ENCODE data around the gene CCDC92.
"Not testable (repeated sequence)": the region's sequence is repeated elsewhere in the genome, so short reads cannot be mapped to it uniquely, and the experiment has no call there.

Gene CCDC92

DNA sequence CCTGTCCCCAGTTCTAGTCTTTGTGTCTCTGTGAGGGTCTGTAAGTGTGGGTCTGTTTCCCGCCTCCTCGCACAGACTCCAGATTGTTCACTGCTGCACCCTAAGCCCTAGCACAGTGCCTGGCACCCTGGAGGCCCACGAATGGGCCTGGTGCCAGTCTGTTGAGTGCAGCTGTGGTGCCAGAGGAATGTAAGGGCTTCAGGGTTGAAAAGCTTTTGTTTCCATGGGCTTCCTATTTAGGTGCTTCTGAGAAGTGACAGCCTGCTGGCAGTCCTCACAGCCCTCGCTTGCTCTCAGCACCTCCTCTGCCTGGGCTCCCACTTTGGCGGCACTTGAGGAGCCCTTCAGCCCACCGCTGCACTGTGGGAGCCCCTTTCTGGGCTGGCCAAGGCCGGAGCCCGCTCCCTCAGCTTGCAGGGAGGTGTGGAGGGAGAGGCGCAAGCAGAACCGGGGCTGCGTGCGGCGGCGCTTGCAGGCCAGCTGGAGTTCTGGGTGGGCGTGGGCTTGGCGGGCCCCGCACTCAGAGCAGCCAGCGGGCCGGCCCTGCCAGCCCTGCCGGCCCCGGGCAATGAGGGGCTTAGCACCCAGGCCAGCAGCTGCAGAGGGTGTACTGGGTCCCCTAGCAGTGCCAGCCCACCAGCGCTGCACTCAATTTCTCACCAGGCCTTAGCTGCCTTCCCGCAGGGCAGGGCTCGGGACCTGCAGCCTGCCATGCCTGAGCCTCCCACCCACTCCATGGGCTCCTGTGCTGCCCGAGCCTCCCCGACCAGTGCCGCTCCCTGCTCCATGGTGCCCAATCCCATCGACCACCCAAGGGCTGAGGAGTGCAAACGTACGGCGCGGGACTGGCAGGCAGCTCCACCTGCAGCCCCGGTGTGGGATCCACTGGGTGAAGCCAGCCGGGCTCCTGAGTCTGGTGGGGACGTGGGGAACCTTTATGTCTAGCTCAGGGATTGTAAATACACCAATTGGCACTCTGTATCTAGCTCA, 25.8 kb downstream of the CCDC92 start:
- peaks cover 0 to 11% (median 6%) of the 10 kb centered on the region in 5 experiments for H3K9me3 ChIP-seq (ENCODE audit: control extremely low read depth in 1 of 5, control insufficient read depth in 4 of 5, insufficient read depth in 2 of 5, low read depth in 1 of 5, low read length in 4 of 5)
- H3K4me1 ChIP-seq (ENCODE audit: control extremely low read depth in 1 of 4, control insufficient read depth in 4 of 4, insufficient read depth in 4 of 4, low read length in 3 of 4); DNase-seq; POLR2A ChIA-PET; CTCF ChIA-PET; H3K4me3 ChIP-seq (ENCODE audit: control insufficient read depth in 1 of 7, extremely low read depth in 1 of 7, insufficient read depth in 4 of 7, low read depth in 2 of 7, low read length in 6 of 7); H3K27ac ChIP-seq (ENCODE audit: insufficient read depth in 1 of 2, low read depth in 1 of 2, low read length in 2 of 2, poor library complexity in 1 of 2, severe bottlenecking in 2 of 2); H3K27me3 ChIP-seq (replicated peaks in 2 of 5; ENCODE audit: control insufficient read depth in 4 of 5, insufficient read depth in 5 of 5, low read length in 4 of 5): not testable (repeated sequence)
- peaks cover 3 to 33% (median 20%) of the 10 kb centered on the region in 4 experiments for H3K36me3 ChIP-seq (ENCODE audit: control insufficient read depth in 4 of 4, insufficient read depth in 4 of 4, low read length in 3 of 4)
- WGBS (ENCODE audit: insufficient coverage), result 98% methylated on average over 22 of the region's 35 CpGs

DNA sequence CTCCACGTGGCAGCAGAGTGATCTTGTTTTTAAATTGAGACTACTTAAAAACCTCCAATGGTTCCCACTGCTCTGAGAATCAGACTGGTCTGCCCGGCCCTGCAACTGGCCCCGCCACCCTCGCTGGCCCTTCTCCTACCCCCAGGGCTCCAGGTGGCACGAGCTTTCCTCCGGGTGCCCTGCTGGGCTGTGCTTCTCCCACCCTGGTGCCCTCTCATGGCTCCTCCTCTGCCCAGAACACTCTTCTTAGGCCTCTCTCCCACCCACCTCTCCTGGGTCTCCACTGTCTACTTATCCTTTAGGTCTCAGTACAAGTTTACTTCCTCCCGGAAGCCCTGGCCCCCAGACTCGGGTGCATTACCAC, 26.5 kb downstream of the CCDC92 start:
- peaks cover 7 to 39% (median 25%) of the 10 kb centered on the region in 4 experiments for H3K36me3 ChIP-seq (ENCODE audit: control insufficient read depth in 4 of 4, insufficient read depth in 4 of 4, low read length in 3 of 4)
- no peak overlapping the region for H3K4me3 ChIP-seq (ENCODE audit: control insufficient read depth in 1 of 7, extremely low read depth in 1 of 7, insufficient read depth in 4 of 7, low read depth in 2 of 7, low read length in 6 of 7)
- 100% methylated on average over 7 of the region's 8 CpGs for WGBS (ENCODE audit: insufficient coverage)
- no peak overlapping the region for H3K27ac ChIP-seq (ENCODE audit: insufficient read depth in 1 of 2, low read depth in 1 of 2, low read length in 2 of 2, poor library complexity in 1 of 2, severe bottlenecking in 2 of 2)
- H3K4me1 ChIP-seq (ENCODE audit: control extremely low read depth in 1 of 4, control insufficient read depth in 4 of 4, insufficient read depth in 4 of 4, low read length in 3 of 4), result no peaks in the 10 kb centered on the region
- POLR2A ChIA-PET, result interaction anchor here (0.6 kb wide), 1 partner anchor 1865 kb away, joined by 4 read pairs; no protein-coding TSS in a partner anchor
- no peak for DNase-seq
- H3K27me3 ChIP-seq (replicated peaks in 2 of 5; ENCODE audit: control insufficient read depth in 4 of 5, insufficient read depth in 5 of 5, low read length in 4 of 5), result no peaks in the 10 kb centered on the region
- peaks cover 0 to 16% (median 12%) of the 10 kb centered on the region in 5 experiments for H3K9me3 ChIP-seq (ENCODE audit: control extremely low read depth in 1 of 5, control insufficient read depth in 4 of 5, insufficient read depth in 2 of 5, low read depth in 1 of 5, low read length in 4 of 5)
- CTCF ChIA-PET, result no interaction called here

DNA sequence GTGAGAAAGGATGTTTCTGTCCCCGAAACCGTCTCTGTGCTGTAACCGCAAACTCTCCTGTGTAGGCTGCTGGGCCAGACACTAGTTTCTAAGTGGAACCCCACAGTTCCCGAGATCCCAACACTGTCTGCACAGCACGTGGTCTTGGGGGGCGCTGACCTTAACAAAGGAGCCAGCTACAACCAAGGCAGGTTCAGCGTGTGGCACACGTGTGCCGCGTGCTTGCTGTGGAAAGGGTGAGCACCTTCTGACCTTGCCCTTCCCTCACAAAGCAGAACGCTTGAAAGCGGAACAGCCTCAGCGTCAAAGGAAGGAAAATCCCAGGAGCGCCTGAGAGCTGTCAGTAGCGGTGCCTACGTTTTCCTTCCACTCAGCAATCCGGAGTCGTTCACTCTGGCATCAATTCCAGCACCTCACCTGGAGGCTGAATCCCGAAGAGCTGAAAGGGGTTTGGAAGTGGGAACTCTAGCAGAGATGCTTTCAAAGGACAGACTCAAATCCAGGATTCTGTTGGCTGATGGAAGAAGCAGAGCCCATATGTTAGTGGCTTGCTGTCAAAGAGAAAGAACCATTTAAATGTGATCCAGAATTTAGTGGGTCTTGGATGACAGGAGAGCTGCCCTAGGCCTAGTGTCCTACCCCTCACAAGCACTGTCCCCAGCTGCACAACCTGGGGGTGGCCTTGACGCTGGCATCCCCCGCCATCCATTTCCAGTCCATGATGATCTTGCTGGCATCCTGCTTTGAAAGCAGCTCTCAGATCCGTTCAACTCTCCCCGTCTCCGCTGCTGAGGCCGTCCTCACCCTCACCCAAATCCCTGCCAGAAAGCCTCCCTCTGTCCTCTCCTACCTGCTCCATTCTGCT, 27.1 kb downstream of the CCDC92 start:
- Histone ChIP-seq H3K36me3 (ENCODE audit: control insufficient read depth in 4 of 4, insufficient read depth in 4 of 4, low read length in 3 of 4) (peaks cover 7 to 42% (median 26%) of the 10 kb centered on the region in 4 experiments), H3K9me3 (ENCODE audit: control extremely low read depth in 1 of 5, control insufficient read depth in 4 of 5, insufficient read depth in 2 of 5, low read depth in 1 of 5, low read length in 4 of 5) (peaks cover 0 to 16% (median 12%) of the 10 kb centered on the region in 5 experiments), H3K27ac (ENCODE audit: insufficient read depth in 1 of 2, low read depth in 1 of 2, low read length in 2 of 2, poor library complexity in 1 of 2, severe bottlenecking in 2 of 2) (no peak overlapping the region), H3K27me3 (replicated peaks in 2 of 5; ENCODE audit: control insufficient read depth in 4 of 5, insufficient read depth in 5 of 5, low read length in 4 of 5) (no peaks in the 10 kb centered on the region), H3K4me3 (ENCODE audit: control insufficient read depth in 1 of 7, extremely low read depth in 1 of 7, insufficient read depth in 4 of 7, low read depth in 2 of 7, low read length in 6 of 7) (no peak overlapping the region), H3K4me1 (ENCODE audit: control extremely low read depth in 1 of 4, control insufficient read depth in 4 of 4, insufficient read depth in 4 of 4, low read length in 3 of 4) (no peaks in the 10 kb centered on the region)
- 94% methylated on average over 24 of the region's 25 CpGs for WGBS (ENCODE audit: insufficient coverage)
- ChIA-PET POLR2A (interaction anchor here (0.6 kb wide), 1 partner anchor 1864 kb away, joined by 4 read pairs; no protein-coding TSS in a partner anchor), CTCF (no interaction called here)
- no peak for DNase-seq

DNA sequence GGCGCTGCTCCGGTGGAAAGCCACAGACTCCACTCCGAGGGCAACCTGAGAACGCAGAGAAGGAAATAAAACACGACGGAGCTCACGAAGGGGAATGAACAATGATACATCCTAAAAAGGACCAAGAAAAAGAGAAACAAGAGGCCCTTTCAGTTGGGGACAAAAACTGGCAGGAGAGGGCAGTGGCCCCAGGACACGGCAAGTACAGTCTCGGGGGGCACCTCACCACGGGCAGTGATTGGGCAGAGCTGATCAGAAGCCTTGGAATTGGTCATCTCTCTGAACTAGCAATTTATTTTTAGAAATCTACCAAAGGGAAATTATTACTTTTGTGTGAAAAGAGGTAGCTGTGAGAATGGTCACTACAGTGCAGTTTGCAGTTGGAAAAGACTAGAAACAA, 27.9 kb downstream of the CCDC92 start:
- Histone ChIP-seq H3K27ac (ENCODE audit: insufficient read depth in 1 of 2, low read depth in 1 of 2, low read length in 2 of 2, poor library complexity in 1 of 2, severe bottlenecking in 2 of 2) (no peak overlapping the region), H3K27me3 (replicated peaks in 2 of 5; ENCODE audit: control insufficient read depth in 4 of 5, insufficient read depth in 5 of 5, low read length in 4 of 5) (no peaks in the 10 kb centered on the region), H3K4me1 (ENCODE audit: control extremely low read depth in 1 of 4, control insufficient read depth in 4 of 4, insufficient read depth in 4 of 4, low read length in 3 of 4) (no peaks in the 10 kb centered on the region), H3K4me3 (ENCODE audit: control insufficient read depth in 1 of 7, extremely low read depth in 1 of 7, insufficient read depth in 4 of 7, low read depth in 2 of 7, low read length in 6 of 7) (no peak overlapping the region), H3K36me3 (ENCODE audit: control insufficient read depth in 4 of 4, insufficient read depth in 4 of 4, low read length in 3 of 4) (peaks cover 7 to 46% (median 26%) of the 10 kb centered on the region in 4 experiments), H3K9me3 (ENCODE audit: control extremely low read depth in 1 of 5, control insufficient read depth in 4 of 5, insufficient read depth in 2 of 5, low read depth in 1 of 5, low read length in 4 of 5) (peaks cover 0 to 16% (median 12%) of the 10 kb centered on the region in 5 experiments)
- 93% methylated on average over 10 of the region's 10 CpGs for WGBS (ENCODE audit: insufficient coverage)
- POLR2A ChIA-PET, result no interaction called here
- CTCF ChIA-PET, result no interaction called here
- DNase-seq, result no peak

DNA sequence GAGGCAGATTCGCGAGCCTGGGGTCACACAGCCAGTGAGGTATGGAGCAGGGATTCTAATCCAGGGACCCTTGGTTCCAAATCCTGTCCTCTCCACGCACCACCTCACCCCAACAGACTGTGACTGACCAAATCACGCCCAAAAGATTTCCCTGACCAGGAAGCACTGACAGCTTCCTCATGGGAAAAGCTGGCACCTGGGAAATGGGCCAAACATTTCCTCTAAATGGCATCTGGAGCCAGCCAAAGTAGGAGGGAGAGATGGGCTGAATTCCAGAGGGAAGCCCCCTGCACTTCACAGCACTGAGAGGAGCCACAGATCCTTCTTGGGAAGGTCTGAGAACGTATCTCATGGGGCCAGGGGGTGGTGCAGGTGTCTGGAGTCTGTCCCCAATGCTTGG, 28.8 kb downstream of the CCDC92 start:
- ChIA-PET POLR2A (no interaction called here), CTCF (no interaction called here)
- H3K9me3 ChIP-seq (ENCODE audit: control extremely low read depth in 1 of 5, control insufficient read depth in 4 of 5, insufficient read depth in 2 of 5, low read depth in 1 of 5, low read length in 4 of 5), result peaks cover 0 to 16% (median 12%) of the 10 kb centered on the region in 5 experiments
- WGBS (ENCODE audit: insufficient coverage), result 96% methylated on average over 4 of the region's 5 CpGs
- H3K4me3 ChIP-seq (ENCODE audit: control insufficient read depth in 1 of 7, extremely low read depth in 1 of 7, insufficient read depth in 4 of 7, low read depth in 2 of 7, low read length in 6 of 7), result no peak overlapping the region
- DNase-seq, result no peak
- no peaks in the 10 kb centered on the region for H3K27me3 ChIP-seq (replicated peaks in 2 of 5; ENCODE audit: control insufficient read depth in 4 of 5, insufficient read depth in 5 of 5, low read length in 4 of 5)
- H3K27ac ChIP-seq (ENCODE audit: insufficient read depth in 1 of 2, low read depth in 1 of 2, low read length in 2 of 2, poor library complexity in 1 of 2, severe bottlenecking in 2 of 2), result no peak overlapping the region
- peaks cover 7 to 46% (median 24%) of the 10 kb centered on the region in 4 experiments for H3K36me3 ChIP-seq (ENCODE audit: control insufficient read depth in 4 of 4, insufficient read depth in 4 of 4, low read length in 3 of 4)
- H3K4me1 ChIP-seq (ENCODE audit: control extremely low read depth in 1 of 4, control insufficient read depth in 4 of 4, insufficient read depth in 4 of 4, low read length in 3 of 4), result peaks cover 0 to 3% (median 1%) of the 10 kb centered on the region in 4 experiments

DNA sequence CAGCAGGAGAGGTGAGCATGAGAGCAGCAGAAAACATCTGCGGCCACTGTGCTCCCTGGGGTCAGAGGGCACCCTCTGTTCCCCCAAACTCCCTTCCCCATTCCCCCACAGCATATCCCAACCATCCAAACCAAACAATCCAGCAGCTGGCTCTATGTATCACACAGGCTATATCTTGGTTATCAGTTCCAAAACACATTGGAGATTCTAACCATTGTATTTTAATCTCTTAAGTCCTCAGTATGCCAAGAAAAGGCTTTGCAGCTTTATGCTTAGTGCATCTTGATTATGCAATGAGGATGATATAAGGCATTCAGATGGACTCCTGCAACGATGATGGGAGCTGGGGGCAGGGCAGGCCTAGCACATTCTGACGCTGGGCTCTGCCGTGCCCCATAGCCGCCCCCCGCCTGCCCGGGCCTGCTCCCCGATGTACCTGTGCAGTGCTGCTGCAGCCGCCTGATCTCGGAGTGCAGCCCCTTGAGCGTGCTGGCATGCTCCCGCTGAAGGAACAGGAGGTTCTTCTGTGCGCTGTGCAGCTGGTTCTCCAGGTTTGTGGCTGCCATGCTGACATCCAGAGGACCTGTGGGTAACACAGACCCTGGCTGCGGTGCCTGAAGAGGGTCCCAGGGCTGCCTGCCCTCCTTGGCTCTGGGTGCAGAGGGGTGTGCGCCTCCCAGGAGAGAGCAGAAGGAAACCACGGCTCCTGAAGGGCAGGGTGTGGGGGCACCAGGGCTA, 29.6 kb downstream of the CCDC92 start:
- no peak overlapping the region for H3K27ac ChIP-seq (ENCODE audit: insufficient read depth in 1 of 2, low read depth in 1 of 2, low read length in 2 of 2, poor library complexity in 1 of 2, severe bottlenecking in 2 of 2)
- H3K4me1 ChIP-seq (ENCODE audit: control extremely low read depth in 1 of 4, control insufficient read depth in 4 of 4, insufficient read depth in 4 of 4, low read length in 3 of 4), result peaks cover 0 to 11% (median 9%) of the 10 kb centered on the region in 4 experiments
- POLR2A ChIA-PET, result no interaction called here
- no peak for DNase-seq
- no peaks in the 10 kb centered on the region for H3K27me3 ChIP-seq (replicated peaks in 2 of 5; ENCODE audit: control insufficient read depth in 4 of 5, insufficient read depth in 5 of 5, low read length in 4 of 5)
- peaks cover 0 to 16% (median 12%) of the 10 kb centered on the region in 5 experiments for H3K9me3 ChIP-seq (ENCODE audit: control extremely low read depth in 1 of 5, control insufficient read depth in 4 of 5, insufficient read depth in 2 of 5, low read depth in 1 of 5, low read length in 4 of 5)
- no peak overlapping the region for H3K4me3 ChIP-seq (ENCODE audit: control insufficient read depth in 1 of 7, extremely low read depth in 1 of 7, insufficient read depth in 4 of 7, low read depth in 2 of 7, low read length in 6 of 7)
- CTCF ChIA-PET, result no interaction called here
- H3K36me3 ChIP-seq (ENCODE audit: control insufficient read depth in 4 of 4, insufficient read depth in 4 of 4, low read length in 3 of 4), result peaks cover 7 to 46% (median 24%) of the 10 kb centered on the region in 4 experiments
- WGBS (ENCODE audit: insufficient coverage), result 100% methylated on average over 11 of the region's 16 CpGs
